CD4-positive, alpha-beta T cell treated with Interleukin-6 for 4 hours (primary cell): ENCODE measurements around the gene PDF.
A peak's percentile ranks its signal among the peaks of the same experiment; 100 is the strongest.
"Not testable (repeated sequence)": the region's sequence is repeated elsewhere in the genome, so short reads cannot be mapped to it uniquely, and the experiment has no call there.

ENCODE experiments used
- DNase-seq: peaks from one replicate; pipeline ENCODE4 v3.0.0-alpha.2; 2020; ENCODE audit warnings: mixed read lengths

The PDF gene, protein sequence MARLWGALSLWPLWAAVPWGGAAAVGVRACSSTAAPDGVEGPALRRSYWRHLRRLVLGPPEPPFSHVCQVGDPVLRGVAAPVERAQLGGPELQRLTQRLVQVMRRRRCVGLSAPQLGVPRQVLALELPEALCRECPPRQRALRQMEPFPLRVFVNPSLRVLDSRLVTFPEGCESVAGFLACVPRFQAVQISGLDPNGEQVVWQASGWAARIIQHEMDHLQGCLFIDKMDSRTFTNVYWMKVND

DNA sequence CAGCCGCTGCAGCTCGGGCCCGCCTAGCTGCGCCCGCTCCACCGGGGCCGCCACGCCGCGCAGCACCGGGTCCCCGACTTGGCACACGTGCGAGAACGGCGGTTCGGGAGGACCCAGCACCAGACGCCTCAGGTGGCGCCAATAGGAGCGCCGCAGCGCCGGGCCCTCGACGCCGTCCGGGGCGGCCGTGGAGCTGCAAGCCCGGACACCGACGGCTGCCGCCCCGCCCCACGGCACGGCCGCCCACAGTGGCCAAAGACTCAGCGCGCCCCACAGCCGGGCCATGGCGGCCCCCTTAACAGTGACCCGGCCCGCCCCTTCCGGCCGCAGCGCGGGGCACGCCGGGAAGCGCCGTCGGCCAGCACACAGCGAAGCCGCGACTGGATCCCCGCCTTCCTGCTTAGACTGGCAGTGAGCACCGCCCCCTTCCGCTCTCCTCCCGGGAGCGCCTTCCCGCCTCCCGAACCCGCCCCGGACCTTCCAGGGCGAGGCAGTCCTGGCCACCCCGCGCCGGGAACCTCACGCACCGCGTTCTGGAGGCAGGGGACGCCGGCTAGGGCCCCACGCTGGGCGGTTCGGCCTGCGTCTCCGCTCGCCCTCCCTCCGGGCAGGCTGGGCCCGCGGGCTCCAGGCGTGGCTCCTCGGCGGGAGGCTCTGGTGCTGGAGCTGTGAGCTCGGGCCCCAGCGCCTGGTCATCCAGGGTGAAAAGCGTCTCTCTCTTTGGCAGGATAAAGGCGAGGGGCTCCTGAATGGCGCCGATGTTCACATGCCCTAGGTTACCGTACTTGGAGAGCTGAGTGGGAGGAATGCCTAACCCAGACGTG is at the start of gene PDF:
Gene PDF, minus strand, starts transcription at position 303 of the 824 bp plus-strand sequence. Its CDS starts 18 bp downstream, at position 285.
- peak; percentile 87 for DNase-seq

- DNase-seq: no peak
These were observed 48.4 kb upstream of the PDF start for GRCh38 chr16:69378760-69379159.

- no peak for DNase-seq
These were observed 47.6 kb upstream of the PDF start for GRCh38 chr16:69378036-69378435.

DNA sequence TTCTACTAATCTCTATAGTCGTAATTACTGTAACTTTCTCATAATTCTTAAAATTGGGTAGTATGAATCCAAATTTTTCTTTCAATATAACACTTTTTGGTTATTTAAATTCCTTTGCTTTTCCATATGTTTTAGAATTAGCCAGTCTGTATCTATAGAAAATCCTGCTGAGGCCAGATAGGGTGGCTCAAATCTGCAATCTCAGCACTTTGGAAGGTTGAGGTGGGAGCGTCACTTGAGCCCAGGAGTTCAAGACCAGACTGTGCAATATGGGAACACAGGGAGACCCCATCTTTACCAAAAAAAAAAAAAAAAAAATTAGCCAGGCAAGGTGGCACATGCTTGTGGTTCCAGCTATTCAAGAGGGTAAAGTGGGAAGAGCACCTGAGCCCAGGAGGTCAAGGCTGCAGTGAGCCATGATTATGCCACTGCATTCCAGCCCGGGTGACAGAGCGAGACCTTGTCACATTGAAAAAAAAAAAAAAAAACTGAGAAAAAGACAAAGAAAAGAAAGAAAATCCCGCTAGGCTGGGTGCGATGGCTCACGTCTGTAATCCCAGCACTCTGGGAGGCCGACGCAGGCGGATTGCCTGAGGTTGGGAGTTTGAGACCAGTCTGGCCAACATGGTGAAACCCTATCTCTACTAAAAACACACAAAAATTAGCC is 46.1 kb upstream of the PDF start:
- DNase-seq: no peak

- no peak for DNase-seq
These were observed 42.6 kb upstream of the PDF start for GRCh38 chr16:69373019-69373418.

DNA sequence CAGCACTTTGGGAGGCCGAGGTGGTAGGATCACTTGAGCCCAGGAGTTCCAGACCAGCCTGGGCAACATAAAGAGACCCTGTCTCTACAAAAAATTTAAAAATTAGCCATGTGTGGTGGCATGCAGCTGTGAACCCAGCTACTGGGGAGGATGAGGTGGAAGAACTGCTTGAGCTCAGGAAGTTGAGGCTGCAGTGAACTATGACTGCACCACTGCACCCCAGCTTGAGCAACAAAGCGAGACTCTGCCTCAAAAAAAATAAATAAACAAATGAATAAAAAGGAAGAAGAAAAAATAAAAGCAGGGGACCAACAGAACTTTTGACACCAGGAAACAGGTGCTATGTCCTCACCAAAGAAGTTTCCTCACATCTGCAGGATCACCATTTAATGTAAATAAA is 41.2 kb upstream of the PDF start:
- DNase-seq: no peak

DNA sequence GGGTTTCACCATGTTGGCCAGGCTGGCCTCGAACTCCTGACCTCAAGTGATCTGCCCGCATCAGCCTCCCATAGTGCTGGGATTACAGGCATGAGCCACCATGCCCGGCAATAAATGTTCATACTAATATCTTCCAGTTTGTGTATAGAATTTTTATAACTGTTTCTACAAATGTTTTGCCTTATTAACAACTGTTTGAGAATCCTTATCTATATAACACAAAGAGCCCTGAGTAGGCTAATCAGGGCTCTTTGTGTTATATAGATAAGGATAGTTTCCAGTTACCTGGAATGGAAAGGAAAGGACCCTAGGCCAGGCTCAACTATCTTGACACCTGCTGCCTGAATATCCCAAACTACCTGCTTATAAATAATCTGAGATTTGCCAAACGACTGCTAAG is 38.5 kb upstream of the PDF start:
- DNase-seq: no peak

DNA sequence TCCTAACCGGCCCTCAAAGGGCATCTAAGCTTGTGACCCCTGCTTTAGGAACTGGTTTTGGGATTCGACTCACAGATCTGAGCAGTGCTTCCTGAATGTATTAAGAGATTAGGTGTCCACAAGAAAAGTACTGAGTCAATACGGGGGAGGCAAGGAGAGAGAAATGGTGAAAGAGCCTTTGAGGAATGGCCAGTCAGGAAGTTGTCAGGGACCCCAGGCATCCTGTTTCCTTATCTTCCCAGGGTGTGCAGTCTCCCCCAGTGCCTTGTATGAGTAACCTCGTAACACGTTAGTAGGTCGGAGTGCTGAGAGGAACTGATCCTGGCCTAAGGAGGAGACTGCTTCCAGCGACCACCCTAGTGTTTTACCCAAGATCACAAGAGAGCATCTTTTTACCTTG is 37.6 kb upstream of the PDF start:
- no peak for DNase-seq

- DNase-seq: no peak
These were observed 36.0 kb upstream of the PDF start for GRCh38 chr16:69366431-69366830.

DNA sequence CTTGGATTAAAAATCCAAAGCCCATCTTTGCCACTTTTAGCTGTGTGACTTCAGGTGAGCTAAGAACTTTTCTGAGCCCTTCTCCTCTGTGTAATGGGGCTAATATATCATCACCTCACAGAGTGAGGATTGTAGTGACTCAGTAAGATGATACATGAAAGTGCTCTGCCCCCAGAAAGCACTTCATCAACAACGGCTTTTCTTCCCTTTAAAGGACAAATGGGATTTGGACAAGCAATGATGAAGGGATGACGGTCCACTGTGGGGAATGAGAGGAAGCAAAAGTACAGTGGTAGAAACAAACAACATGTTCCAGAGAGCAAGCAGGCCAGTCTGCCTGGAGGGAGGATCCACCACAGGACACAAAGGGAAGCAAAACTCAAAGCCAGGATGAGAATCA is 35.5 kb upstream of the PDF start:
- no peak for DNase-seq

DNA sequence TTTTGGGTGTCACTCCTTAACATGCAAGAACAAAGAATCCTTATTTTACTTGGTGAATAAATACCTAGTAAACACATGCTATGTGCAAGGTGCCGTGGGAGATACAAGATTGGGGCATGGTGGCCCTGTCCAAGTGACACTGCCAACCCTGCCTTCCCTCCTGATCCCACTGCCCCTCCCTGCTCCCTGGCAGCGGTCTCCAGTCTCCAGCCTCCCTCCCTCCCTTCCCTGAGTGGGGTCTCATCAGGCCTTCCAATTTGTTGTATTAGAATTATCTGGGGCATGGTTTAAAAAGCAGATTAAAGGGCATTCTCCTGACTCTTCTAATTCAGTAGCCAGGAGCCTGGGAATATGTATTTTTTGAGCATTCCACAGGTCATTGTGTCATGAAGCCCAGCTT is 33.7 kb upstream of the PDF start:
- DNase-seq: no peak

DNA sequence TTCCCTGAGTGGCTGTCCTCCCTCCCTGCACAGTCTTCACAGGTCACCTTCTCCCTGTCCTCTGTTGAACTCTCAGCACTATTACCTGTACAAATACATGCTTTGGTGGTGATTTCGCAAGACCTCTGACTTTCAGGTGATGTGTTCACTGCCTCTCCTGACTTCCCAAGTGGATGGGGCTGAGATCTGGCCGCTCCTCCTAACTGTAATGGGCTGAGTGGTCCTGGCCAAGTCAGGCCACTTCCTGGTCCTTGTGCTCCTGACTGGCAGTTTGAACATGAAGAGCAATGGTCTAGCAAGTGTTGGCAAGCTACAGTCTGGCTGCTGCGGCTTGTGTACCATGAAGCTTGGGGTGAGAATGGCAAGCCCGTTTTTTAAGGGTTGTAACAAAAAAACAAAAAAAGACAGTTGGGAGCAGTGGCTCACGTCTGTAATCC is 32.9 kb upstream of the PDF start:
- DNase-seq: no peak

DNA sequence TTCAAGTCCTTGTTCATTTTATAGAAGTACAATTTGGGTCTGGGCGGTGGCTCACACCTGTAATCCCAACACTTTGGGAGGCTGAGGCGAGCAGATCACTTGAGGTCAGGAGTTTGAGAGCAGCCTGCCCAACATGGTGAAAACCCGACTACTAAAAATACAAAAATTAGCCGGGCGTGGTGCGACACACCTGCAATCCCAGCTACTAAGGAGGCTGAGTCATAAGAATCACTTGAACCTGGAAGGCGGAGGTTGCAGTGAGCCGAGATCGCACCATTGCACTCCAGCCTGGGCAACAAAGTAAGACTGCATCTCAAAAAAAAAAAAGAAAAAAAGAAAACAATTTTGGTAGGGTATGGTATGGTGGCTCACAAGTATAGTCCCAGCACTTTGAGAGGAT is 29.7 kb upstream of the PDF start:
- DNase-seq: not testable (repeated sequence)

DNA sequence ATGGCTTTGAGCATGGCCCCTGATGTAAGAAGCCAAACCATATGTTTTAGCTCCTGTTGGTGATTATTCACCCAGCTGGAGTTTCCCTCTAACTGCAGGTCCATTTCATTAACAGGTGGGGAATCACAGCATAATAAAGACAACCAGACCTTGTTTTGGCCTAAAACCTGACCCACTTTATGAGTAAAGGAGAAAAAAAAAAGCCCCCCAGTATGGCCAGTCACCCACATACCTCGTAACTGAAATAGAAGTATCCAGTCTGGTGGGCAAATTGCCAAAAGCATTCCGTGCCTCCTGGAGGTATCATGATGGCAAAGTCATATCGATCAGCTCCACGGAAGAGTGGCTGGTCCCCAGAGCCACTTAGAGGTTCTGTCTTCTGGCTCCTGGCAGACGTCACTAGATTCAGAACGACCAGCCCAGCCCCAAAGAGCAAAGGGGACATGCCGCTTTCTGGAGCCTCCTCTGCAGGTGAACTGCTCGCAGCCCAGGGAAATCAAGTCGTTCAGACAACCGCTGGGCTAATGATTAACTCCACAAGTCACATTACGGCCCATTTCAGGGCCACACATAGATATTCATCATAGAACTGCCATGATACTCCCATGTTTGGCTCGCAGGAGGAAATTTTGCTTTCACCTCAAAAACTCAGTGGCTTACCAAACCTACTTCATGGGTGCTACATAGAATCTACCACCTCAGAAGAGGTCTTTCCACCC is 21.1 kb upstream of the PDF start, which contains the start of gene TMED6:
Gene TMED6, minus strand, starts transcription at position 478 of the 719 bp plus-strand sequence. Its CDS starts 33 bp downstream, at position 445.
- no peak for DNase-seq

DNA sequence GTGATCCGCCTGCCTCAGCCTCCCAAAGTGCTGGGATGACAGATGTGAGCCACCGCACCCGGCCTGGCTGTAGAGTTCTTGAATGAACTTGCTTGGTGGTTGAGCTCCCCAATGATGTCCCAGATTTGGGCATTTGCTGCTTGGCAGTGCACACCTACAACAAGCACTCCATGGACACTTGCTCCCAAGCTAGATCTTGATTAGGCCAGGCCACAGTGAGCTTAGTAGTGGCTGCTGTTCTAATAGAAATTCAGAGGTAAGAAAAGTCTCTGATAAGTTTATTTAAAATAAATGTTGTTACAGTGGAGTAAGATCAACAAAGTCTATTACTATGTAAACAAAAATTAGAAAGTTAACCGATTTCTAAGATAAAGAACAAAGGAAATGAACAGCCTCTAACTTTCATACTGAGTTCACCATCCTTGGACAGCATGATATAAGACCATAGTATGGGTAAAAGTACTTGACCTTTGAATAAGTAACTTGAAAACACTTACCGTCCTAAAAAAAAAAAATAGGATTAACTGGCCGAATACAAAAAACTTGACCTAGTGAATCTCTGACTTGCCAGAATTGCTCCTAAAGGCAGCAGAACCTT is 20.2 kb upstream of the PDF start:
- DNase-seq: no peak

DNA sequence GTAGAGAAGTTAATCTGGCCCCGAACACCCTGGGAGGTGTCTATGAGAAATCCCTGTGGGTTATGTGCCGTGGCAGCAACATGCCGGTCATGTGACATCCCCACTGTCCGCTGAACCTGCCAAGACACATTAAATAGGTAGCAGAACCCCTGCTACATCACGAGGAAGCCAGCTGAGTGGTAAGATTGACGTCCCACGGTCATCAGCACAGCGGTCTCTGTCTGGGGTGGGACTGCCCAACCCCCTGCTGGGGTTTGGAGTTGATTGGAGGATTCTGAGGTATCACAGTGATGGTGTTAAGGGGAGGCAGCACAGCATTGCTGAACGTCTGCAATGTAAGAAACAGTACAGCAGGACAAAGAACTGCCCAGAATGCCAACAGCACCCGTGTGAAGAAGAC is 19.1 kb upstream of the PDF start:
- no peak for DNase-seq

GRCh38 chr16:69348222-69348621 is 17.8 kb upstream of the PDF start:
- no peak for DNase-seq

DNA sequence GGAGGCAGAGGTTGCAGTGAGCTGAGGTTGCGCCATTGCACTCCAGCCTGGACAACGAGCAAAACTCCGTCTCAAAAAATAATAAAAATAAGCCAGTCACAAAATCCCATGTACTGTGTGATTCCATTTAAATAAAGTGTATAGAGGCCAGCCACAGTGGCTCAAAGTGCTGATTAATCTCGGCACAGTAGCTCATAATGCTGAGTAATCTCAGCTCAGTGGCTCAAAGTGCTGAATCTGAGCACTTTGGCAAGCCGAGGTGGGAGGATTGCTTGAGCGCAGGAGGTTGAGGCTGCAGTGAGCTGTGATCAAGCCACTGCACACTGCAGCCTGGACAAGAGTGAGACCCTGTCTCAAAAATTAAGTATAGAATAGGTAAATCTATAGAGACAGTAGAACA is 16.3 kb upstream of the PDF start:
- no peak for DNase-seq

DNA sequence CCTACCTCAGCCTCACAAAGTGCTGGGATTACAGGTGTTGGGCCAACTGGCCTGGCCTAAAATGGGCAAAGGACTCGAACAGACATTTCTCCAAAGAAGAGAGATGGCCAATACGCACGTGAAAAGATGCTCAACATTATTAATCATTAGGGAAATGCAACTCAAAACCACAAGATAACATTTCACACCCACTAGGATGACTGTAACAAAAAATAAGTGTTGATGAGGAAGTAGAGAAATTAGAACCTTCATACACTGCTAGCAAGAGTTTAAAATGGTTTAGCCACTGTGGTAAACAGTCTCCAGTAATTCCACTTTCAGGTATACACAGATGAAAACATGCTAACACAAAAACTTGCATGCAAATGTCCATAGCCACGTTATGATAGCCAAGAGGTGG is 15.5 kb upstream of the PDF start:
- DNase-seq: no peak

DNA sequence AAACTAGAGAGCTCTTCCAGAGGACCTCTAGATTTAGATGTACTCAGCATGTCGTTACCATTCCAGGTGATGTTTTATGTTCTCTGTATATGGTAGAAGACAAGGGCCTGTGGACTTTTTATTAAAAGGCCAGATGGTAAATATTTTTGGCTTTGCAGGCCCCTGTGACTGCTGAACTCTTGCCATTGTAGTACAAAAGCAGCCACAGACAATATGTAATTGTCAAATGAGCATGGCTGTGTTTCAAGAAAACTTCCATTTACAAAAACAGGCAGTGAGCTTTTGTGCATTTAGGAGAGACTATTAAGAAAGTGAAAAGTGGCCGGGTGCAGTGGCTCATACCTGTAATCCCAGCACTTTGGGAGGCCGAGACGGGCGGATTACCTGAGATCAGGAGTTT is 13.8 kb upstream of the PDF start:
- no peak for DNase-seq

DNA sequence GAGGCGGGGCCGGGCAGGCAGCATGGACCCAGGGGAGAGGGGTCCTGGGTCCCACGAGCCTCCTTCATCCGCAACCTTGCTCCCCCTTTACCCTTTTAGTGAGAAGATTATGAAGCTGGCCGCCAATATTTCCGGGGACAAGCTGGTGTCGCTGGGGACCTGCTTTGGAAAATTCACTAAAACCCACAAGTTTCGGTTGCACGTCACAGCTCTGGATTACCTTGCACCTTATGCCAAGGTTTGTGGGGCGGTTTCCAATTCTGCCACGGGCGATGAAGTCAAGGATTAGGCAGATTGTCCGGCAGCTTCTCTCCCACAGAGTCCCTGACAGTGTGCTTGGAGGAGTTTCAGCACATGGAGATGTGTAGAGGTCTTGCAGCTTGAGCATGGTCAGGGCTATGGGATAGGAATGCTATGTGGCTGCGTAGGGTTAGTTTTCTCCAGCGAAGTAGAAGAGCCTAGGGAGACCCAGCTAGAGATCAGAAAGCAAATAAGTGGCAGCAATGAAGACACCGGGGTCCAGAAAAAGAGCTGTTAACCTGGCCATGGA is 9.8 kb upstream of the PDF start:
- no peak for DNase-seq
